ENCODE data around the gene FBN1.

GRCh38 chr15:48636511-48636910, 9.0 kb downstream of the FBN1 start:
- TF ChIP-seq CTCF (tag by site-specific recombination; IDR thresholded peaks at IDR 0.05) (no peak), ZNF837 (tag by site-specific recombination; IDR thresholded peaks at IDR 0.05) (no peak), ZBTB7A (tag by site-specific recombination; IDR thresholded peaks at IDR 0.05; ENCODE audit: low read depth) (no peak), ZNF140 (tag by site-specific recombination; IDR thresholded peaks at IDR 0.05) (no peak), ZNF423 (tag by site-specific recombination; IDR thresholded peaks at IDR 0.05) (no peak), ZNF114 (tag by site-specific recombination; IDR thresholded peaks at IDR 0.05) (no peak), YY1 (tag by site-specific recombination; IDR thresholded peaks at IDR 0.05) (no peak), GLI2 (tag by site-specific recombination; IDR thresholded peaks at IDR 0.05; ENCODE audit: borderline replicate concordance, low read depth) (no peak), ZNF585B (tag by site-specific recombination; IDR thresholded peaks at IDR 0.05) (no peak), ZNF174 (tag by site-specific recombination; IDR thresholded peaks at IDR 0.05) (no peak), ZBTB17 (tag by site-specific recombination; IDR thresholded peaks at IDR 0.05) (no peak), PRDM2 (tag by site-specific recombination; IDR thresholded peaks at IDR 0.05; ENCODE audit: borderline replicate concordance) (no peak), ZNF747 (tag by site-specific recombination; IDR thresholded peaks at IDR 0.05) (no peak), ZNF501 (tag by site-specific recombination; IDR thresholded peaks at IDR 0.05) (no peak)

Data from HEK293 (cell line).